SK-N-SH (cell line): ENCODE results near the gene DYNLT3.

Experiments
- CTCF ChIP-seq: fragments of 200-600 bp; sonication (generic); IDR thresholded peaks from 2 replicates; pipeline ENCODE4 v1.6.1; 2017; ENCODE audit warnings: antibody characterized with exemption, mild to moderate bottlenecking, moderate library complexity
- FOXJ3 ChIP-seq: sonication (generic); formaldehyde crosslinking; IDR thresholded peaks from 2 replicates; pipeline ENCODE4 v1.5.1; 2020; ENCODE audit warnings: mild to moderate bottlenecking, missing genetic modification reagents
- JUND ChIP-seq: IDR thresholded peaks from 2 replicates; pipeline ENCODE4 v1.4.0; 2012
- POLR2AphosphoS5 ChIP-seq: IDR thresholded peaks from 2 replicates; pipeline ENCODE4 v1.6.1; 2012; ENCODE audit warnings: low read depth, low read length
- RAD21 ChIP-seq: IDR thresholded peaks from 2 replicates; pipeline ENCODE4 v1.6.1; 2012; ENCODE audit warnings: mild to moderate bottlenecking, low read length
- REST ChIP-seq: IDR thresholded peaks from 2 replicates; pipeline ENCODE4 v1.6.1; 2012; ENCODE audit warnings: mild to moderate bottlenecking, low read depth, low read length, moderate library complexity
- RFX5 ChIP-seq: IDR thresholded peaks from 2 replicates; pipeline ENCODE4 v1.6.1; 2012; ENCODE audit warnings: mild to moderate bottlenecking, improper control_type of control experiment, low read length
- RXRA ChIP-seq: IDR thresholded peaks from 2 replicates; pipeline ENCODE4 v1.4.0; 2012; ENCODE audit warnings: low read depth, mild to moderate bottlenecking, borderline replicate concordance
- TAF1 ChIP-seq: IDR thresholded peaks from 2 replicates; pipeline ENCODE4 v1.6.1; 2012; ENCODE audit warnings: low read depth, mild to moderate bottlenecking, low read length, moderate library complexity, borderline replicate concordance
- USF1 ChIP-seq: IDR thresholded peaks from 2 replicates; pipeline ENCODE4 v1.4.0; 2012; ENCODE audit warnings: low read depth, borderline replicate concordance
- YY1 ChIP-seq: IDR thresholded peaks from 2 replicates; pipeline ENCODE4 v1.4.0; 2012; ENCODE audit warnings: low read depth, mild to moderate bottlenecking

- TF ChIP-seq CTCF = no peak
- no peak for TF ChIP-seq POLR2AphosphoS5
- no peak for TF ChIP-seq USF1
- no peak for TF ChIP-seq RFX5
- no peak for TF ChIP-seq FOXJ3 (CRISPR knock-in tag)
- no peak for TF ChIP-seq TAF1
- no peak for TF ChIP-seq REST
- TF ChIP-seq YY1 = no peak
- TF ChIP-seq RXRA = no peak
- no peak for TF ChIP-seq RAD21
- TF ChIP-seq JUND = no peak
These were observed 6.4 kb downstream of the DYNLT3 start for GRCh38 chrX:37840931-37841330.
